HL-60 (cell line): ENCODE data around the gene TSPAN18.

Source experiments
- DNase-seq, 2 experiments: peaks; one replicate each; pipeline ENCODE4 v3.0.0-alpha.2; 2010 to 2020; ENCODE audit warnings: low read depth in 1 of 2, low spot score in 1 of 2
- H3K27ac ChIP-seq: fragments of 250-450 bp; sonication (Bioruptor Pico); replicated peaks from 2 replicates; pipeline ENCODE4 v1.5.1; 2020; ENCODE audit warnings: mild to moderate bottlenecking, moderate library complexity
- H3K27me3 ChIP-seq: fragments of 250-450 bp; sonication (Bioruptor Pico); 2 replicates; pipeline ENCODE4 v1.5.1; 2021; ENCODE audit warnings: mild to moderate bottlenecking, moderate library complexity; ENCODE audit not compliant: insufficient read depth, poor library complexity, severe bottlenecking
- H3K4me3 ChIP-seq: replicated peaks from 2 replicates; pipeline ENCODE4 v1.5.1; 2011; ENCODE audit warnings: mild to moderate bottlenecking, control low read depth, low read length; ENCODE audit not compliant: insufficient read depth
- CTCF ChIP-seq: IDR thresholded peaks from one replicate; pipeline ENCODE4 v1.5.1; 2011; ENCODE audit warnings: low read length, control low read depth, inconsistent platforms; ENCODE audit not compliant: insufficient read depth
- GABPA ChIP-seq: IDR thresholded peaks from 2 replicates; pipeline ENCODE4 v1.6.1; 2012; ENCODE audit warnings: low read depth
- POLR2AphosphoS5 ChIP-seq: IDR thresholded peaks from 2 replicates; pipeline ENCODE4 v1.6.1; 2012; ENCODE audit warnings: low read depth
- REST ChIP-seq: IDR thresholded peaks from 2 replicates; pipeline ENCODE4 v1.6.1; 2012; ENCODE audit warnings: low read depth; ENCODE audit not compliant: insufficient replicate concordance
- SPI1 ChIP-seq: IDR thresholded peaks from 2 replicates; pipeline ENCODE4 v1.6.1; 2012; ENCODE audit warnings: low read depth, mild to moderate bottlenecking, borderline replicate concordance

TSPAN18 gene

DNA sequence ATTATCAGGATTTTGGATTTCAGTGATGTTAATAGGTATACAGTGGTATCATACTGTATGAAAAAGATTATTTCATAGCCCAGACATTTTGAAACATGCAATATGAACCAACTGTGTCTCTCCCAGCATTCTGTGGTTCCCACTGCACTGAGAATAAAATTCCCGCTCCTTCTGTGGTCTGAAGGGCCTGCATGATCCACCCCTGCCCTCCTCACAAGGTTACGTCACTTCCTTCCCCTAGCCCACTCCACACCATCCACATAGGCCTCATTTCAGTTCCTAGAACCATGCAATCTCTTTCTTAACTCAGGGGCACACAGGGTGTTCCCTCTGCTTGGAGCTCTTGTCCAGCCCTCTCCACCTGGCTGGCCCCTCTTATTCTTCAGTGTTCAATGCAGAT lies 103.1 kb downstream of the TSPAN18 start:
- H3K4me3 ChIP-seq = no peak overlapping the region
- no peak for TF ChIP-seq SPI1
- TF ChIP-seq CTCF = no peak
- no peak for TF ChIP-seq GABPA
- no peak for TF ChIP-seq POLR2AphosphoS5
- no peak for TF ChIP-seq REST
- peaks cover 3% of the 10 kb centered on the region for H3K27me3 ChIP-seq
- no peak overlapping the region for H3K27ac ChIP-seq
- DNase-seq = peak; percentile 6 to 31

- Histone ChIP-seq H3K27me3 (peaks cover 3% of the 10 kb centered on the region), H3K4me3 (no peak overlapping the region), H3K27ac (no peak overlapping the region)
- no peak for TF ChIP-seq GABPA
- TF ChIP-seq CTCF = no peak
- no peak for TF ChIP-seq SPI1
- no peak for TF ChIP-seq POLR2AphosphoS5
- no peak for TF ChIP-seq REST
- DNase-seq = no peak
Measured at GRCh38 chr11:44831605-44832394, 105.0 kb downstream of the TSPAN18 start.

- Histone ChIP-seq H3K27ac (no peak overlapping the region), H3K27me3 (peaks cover 3% of the 10 kb centered on the region), H3K4me3 (no peak overlapping the region)
- TF ChIP-seq CTCF (no peak), SPI1 (no peak), GABPA (no peak)
- no peak for DNase-seq
Measured at GRCh38 chr11:44832452-44832851, 105.7 kb downstream of the TSPAN18 start.
